ENCODE data around the gene ARHGAP6. TPM values are rescaled to one million over a fixed set of nuclear protein-coding genes. Genes with fewer than 3 reads are reported as not detected.

ARHGAP6 gene
- total and polyA plus RNA-seq, 2 of the 13 experiments (the other 11 are each of a cell fraction or from before 2014, with no cell fraction given), result 0.11 TPM; not detected in 1

DNA sequence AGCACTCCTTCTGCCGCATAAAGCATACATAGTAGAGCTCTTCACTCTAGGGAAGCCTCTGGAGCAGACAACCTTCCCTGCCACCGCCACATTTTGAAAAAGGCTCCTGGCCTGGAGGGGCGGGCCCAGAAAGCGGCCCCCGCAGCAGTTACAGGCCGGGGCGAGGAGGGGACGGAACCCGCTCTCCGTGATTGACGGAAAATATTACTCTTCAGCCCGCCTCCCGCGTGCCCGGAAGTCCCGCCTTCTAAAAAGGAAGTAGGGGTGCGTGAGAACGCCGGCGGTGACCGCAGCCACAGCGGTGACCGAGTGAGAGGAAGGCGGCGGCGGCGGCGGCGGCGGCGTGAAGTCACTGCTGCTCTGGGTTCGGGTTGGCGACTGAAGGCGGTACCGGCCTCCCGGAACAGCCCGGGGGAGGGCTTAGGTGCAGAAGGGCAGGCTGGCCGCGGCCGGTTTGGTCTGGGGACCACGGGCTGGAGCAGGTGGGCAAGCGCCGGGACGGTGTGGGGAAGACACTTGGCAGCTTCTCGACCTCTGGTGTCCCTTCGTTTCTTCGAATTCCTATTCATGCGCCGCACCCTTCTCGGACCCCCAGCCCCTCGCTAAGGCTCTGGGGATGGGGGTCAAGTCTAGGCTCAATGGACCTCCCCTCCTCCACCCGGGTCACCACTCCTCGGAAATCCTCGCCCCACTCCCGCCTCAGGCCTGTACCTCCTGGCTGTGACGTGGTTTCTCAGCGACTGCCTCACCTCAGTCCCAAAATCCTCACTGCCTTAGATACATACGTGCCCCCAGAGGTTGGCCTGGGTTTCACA is 554.5 kb downstream of the ARHGAP6 start, which contains the start of gene HCCS (continued):
- TF ChIP-seq ZNF879 (CRISPR knock-in tag; IDR thresholded peaks at IDR 0.05), result no peak
- TF ChIP-seq ZNF280B (CRISPR knock-in tag; IDR thresholded peaks at IDR 0.05; ENCODE audit: borderline replicate concordance), result no peak
- TF ChIP-seq ZBTB14 (CRISPR knock-in tag; IDR thresholded peaks at IDR 0.05), result no peak
- no peak for TF ChIP-seq ZNF142 (CRISPR knock-in tag; IDR thresholded peaks at IDR 0.05)
- TF ChIP-seq, protein P1, sequence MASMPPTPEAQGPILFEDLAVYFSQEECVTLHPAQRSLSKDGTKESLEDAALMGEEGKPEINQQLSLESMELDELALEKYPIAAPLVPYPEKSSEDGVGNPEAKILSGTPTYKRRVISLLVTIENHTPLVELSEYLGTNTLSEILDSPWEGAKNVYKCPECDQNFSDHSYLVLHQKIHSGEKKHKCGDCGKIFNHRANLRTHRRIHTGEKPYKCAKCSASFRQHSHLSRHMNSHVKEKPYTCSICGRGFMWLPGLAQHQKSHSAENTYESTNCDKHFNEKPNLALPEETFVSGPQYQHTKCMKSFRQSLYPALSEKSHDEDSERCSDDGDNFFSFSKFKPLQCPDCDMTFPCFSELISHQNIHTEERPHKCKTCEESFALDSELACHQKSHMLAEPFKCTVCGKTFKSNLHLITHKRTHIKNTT (CRISPR knock-in tag; IDR thresholded peaks at IDR 0.05), result no peak
- TF ChIP-seq NPAS2 (CRISPR knock-in tag; IDR thresholded peaks at IDR 0.05; ENCODE audit: borderline replicate concordance), result no peak
- TF ChIP-seq ZNF510 (CRISPR knock-in tag; IDR thresholded peaks at IDR 0.05; ENCODE audit: low read depth), result no peak
- TF ChIP-seq EEA1 (CRISPR knock-in tag; IDR thresholded peaks at IDR 0.05; ENCODE audit: borderline replicate concordance), result no peak
- no peak for TF ChIP-seq ATAD3A (CRISPR knock-in tag; IDR thresholded peaks at IDR 0.05)
- TF ChIP-seq SOX6 (IDR thresholded peaks at IDR 0.05), result no peak
- no peak for TF ChIP-seq SOX6 (CRISPR knock-in tag; IDR thresholded peaks at IDR 0.05)
- TF ChIP-seq ATF7-NPFF (CRISPR knock-in tag; IDR thresholded peaks at IDR 0.05; ENCODE audit: low read depth), result no peak
- peak; percentile 71 for TF ChIP-seq ZNF687 (CRISPR knock-in tag; IDR thresholded peaks at IDR 0.05)
- peak; percentile 82 for TF ChIP-seq RBFOX2 (IDR thresholded peaks at IDR 0.05; ENCODE audit: low read depth, low read length)
- no peak for TF ChIP-seq MAFF (IDR thresholded peaks at IDR 0.05; ENCODE audit: low read depth, low read length)

All from HepG2 (cell line).